SK-N-SH treated with all-trans-retinoic acid at 6 μM for 48 hours (cell line): ENCODE results near the gene CPD.

Source experiments
- ATAC-seq: fragments of 200-7000 bp; cut with Tn5 transposase; 3 replicates; pipeline ENCODE4 v1.9.1; 2020; ENCODE audit warnings: mild to moderate bottlenecking, moderate library complexity
- ARNTL ChIP-seq: fragments of 450-650 bp; formaldehyde crosslinking; IDR thresholded peaks from 2 replicates; pipeline ENCODE4 v1.5.0; 2020; ENCODE audit warnings: low read depth, mild to moderate bottlenecking, moderate library complexity, borderline replicate concordance
- CSDC2 ChIP-seq: fragments of 250-450 bp; sonication (Bioruptor Pico); IDR thresholded peaks from 2 replicates; pipeline ENCODE4 v1.5.0; 2020; ENCODE audit warnings: mild to moderate bottlenecking, moderate library complexity
- ESRRG ChIP-seq: fragments of 250-450 bp; sonication (Bioruptor Pico); IDR thresholded peaks from 2 replicates; pipeline ENCODE4 v1.6.1; 2021; ENCODE audit warnings: mild to moderate bottlenecking
- GLIS3 ChIP-seq: fragments of 250-450 bp; sonication (Bioruptor Pico); IDR thresholded peaks from 2 replicates; pipeline ENCODE4 v1.5.0; 2020; ENCODE audit warnings: mild to moderate bottlenecking, moderate library complexity
- ISL1 ChIP-seq: fragments of 250-450 bp; sonication (Bioruptor Pico); IDR thresholded peaks from 2 replicates; pipeline ENCODE4 v2.1.2; 2022; ENCODE audit warnings: mild to moderate bottlenecking, moderate library complexity
- OSR1 ChIP-seq: fragments of 250-450 bp; sonication (Bioruptor Pico); IDR thresholded peaks from 2 replicates; pipeline ENCODE4 v1.8.0; 2022; ENCODE audit warnings: moderate library complexity, mild to moderate bottlenecking, inconsistent platforms
- PATZ1 ChIP-seq: fragments of 250-450 bp; sonication (Bioruptor Pico); IDR thresholded peaks from 2 replicates; pipeline ENCODE4 v1.8.0; 2020; ENCODE audit warnings: mild to moderate bottlenecking, moderate library complexity, borderline replicate concordance
- POU6F1 ChIP-seq: fragments of 250-450 bp; sonication (Bioruptor Pico); IDR thresholded peaks from 2 replicates; pipeline ENCODE4 v1.8.0; 2021; ENCODE audit warnings: low read depth, mild to moderate bottlenecking, moderate library complexity, borderline replicate concordance
- PPARA ChIP-seq: fragments of 250-450 bp; sonication (Bioruptor Pico); IDR thresholded peaks from 2 replicates; pipeline ENCODE4 v1.5.0; 2020; ENCODE audit warnings: mild to moderate bottlenecking, borderline replicate concordance
- RARB ChIP-seq: fragments of 250-450 bp; sonication (Bioruptor Pico); IDR thresholded peaks from 2 replicates; pipeline ENCODE4 v1.8.0; 2021; ENCODE audit warnings: mild to moderate bottlenecking, moderate library complexity
- TCF4 ChIP-seq: fragments of 250-450 bp; sonication (Bioruptor Pico); IDR thresholded peaks from 2 replicates; pipeline ENCODE4 v1.8.0; 2021; ENCODE audit warnings: mild to moderate bottlenecking, moderate library complexity, borderline replicate concordance
- TOX ChIP-seq: fragments of 250-450 bp; sonication (Bioruptor Pico); IDR thresholded peaks from 2 replicates; pipeline ENCODE4 v1.8.0; 2021; ENCODE audit warnings: mild to moderate bottlenecking, moderate library complexity, borderline replicate concordance
- ZC3H10 ChIP-seq: fragments of 250-450 bp; sonication (Bioruptor Pico); IDR thresholded peaks from 2 replicates; pipeline ENCODE4 v1.5.1; 2021; ENCODE audit warnings: mild to moderate bottlenecking, moderate library complexity
- ZFP3 ChIP-seq: fragments of 250-450 bp; sonication (Bioruptor Pico); IDR thresholded peaks from 2 replicates; pipeline ENCODE4 v1.5.0; 2020; ENCODE audit warnings: mild to moderate bottlenecking, moderate library complexity
- ZFP30 ChIP-seq: fragments of 450-650 bp; formaldehyde crosslinking; IDR thresholded peaks from 2 replicates; pipeline ENCODE4 v1.5.0; 2022; ENCODE audit warnings: mild to moderate bottlenecking, moderate library complexity
- ZNF565 ChIP-seq: fragments of 450-650 bp; formaldehyde crosslinking; conservative IDR thresholded peaks from 2 replicates; pipeline ENCODE4 v1.5.0; 2020; ENCODE audit warnings: low read depth, mild to moderate bottlenecking, moderate library complexity
- ZNF70 ChIP-seq: fragments of 450-650 bp; formaldehyde crosslinking; IDR thresholded peaks from 2 replicates; pipeline ENCODE4 v1.5.0; 2020; ENCODE audit warnings: mild to moderate bottlenecking, moderate library complexity
- ZNF8 ChIP-seq: fragments of 450-650 bp; formaldehyde crosslinking; IDR thresholded peaks from 2 replicates; pipeline ENCODE4 v1.5.0; 2020; ENCODE audit warnings: mild to moderate bottlenecking, moderate library complexity
- TF ChIP-seq, protein P1 (sequence below): fragments of 250-450 bp; sonication (Bioruptor Pico); IDR thresholded peaks from 2 replicates; pipeline ENCODE4 v1.5.1; 2020; ENCODE audit warnings: low read depth, mild to moderate bottlenecking, moderate library complexity
- TF ChIP-seq, protein P2 (sequence below): fragments of 250-450 bp; sonication (Bioruptor Pico); IDR thresholded peaks from 2 replicates; pipeline ENCODE4 v1.5.0; 2020; ENCODE audit warnings: mild to moderate bottlenecking, moderate library complexity
- TF ChIP-seq, protein P3 (sequence below): fragments of 250-450 bp; sonication (Bioruptor Pico); IDR thresholded peaks from 2 replicates; pipeline ENCODE4 v1.5.1; 2021; ENCODE audit warnings: mild to moderate bottlenecking, moderate library complexity

CPD gene

GRCh38 chr17:30352240-30352814 is 26.4 kb upstream of the CPD start:
- ATAC-seq, result no peak
- no peak for TF ChIP-seq ESRRG (CRISPR knock-in tag)
- no peak for TF ChIP-seq ZFP3 (CRISPR knock-in tag)
- no peak for TF ChIP-seq PPARA (CRISPR knock-in tag)
- TF ChIP-seq, protein P1, sequence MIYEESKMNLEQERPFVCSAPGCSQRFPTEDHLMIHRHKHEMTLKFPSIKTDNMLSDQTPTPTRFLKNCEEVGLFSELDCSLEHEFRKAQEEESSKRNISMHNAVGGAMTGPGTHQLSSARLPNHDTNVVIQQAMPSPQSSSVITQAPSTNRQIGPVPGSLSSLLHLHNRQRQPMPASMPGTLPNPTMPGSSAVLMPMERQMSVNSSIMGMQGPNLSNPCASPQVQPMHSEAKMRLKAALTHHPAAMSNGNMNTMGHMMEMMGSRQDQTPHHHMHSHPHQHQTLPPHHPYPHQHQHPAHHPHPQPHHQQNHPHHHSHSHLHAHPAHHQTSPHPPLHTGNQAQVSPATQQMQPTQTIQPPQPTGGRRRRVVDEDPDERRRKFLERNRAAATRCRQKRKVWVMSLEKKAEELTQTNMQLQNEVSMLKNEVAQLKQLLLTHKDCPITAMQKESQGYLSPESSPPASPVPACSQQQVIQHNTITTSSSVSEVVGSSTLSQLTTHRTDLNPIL (CRISPR knock-in tag), result no peak
- no peak for TF ChIP-seq ARNTL (CRISPR knock-in tag)
- no peak for TF ChIP-seq RARB (CRISPR knock-in tag)
- no peak for TF ChIP-seq ZNF8 (CRISPR knock-in tag)
- no peak for TF ChIP-seq ZFP30 (CRISPR knock-in tag)
- no peak for TF ChIP-seq ZNF565
- TF ChIP-seq ZC3H10, result no peak
- no peak for TF ChIP-seq PATZ1 (CRISPR knock-in tag)
- TF ChIP-seq, protein P2, sequence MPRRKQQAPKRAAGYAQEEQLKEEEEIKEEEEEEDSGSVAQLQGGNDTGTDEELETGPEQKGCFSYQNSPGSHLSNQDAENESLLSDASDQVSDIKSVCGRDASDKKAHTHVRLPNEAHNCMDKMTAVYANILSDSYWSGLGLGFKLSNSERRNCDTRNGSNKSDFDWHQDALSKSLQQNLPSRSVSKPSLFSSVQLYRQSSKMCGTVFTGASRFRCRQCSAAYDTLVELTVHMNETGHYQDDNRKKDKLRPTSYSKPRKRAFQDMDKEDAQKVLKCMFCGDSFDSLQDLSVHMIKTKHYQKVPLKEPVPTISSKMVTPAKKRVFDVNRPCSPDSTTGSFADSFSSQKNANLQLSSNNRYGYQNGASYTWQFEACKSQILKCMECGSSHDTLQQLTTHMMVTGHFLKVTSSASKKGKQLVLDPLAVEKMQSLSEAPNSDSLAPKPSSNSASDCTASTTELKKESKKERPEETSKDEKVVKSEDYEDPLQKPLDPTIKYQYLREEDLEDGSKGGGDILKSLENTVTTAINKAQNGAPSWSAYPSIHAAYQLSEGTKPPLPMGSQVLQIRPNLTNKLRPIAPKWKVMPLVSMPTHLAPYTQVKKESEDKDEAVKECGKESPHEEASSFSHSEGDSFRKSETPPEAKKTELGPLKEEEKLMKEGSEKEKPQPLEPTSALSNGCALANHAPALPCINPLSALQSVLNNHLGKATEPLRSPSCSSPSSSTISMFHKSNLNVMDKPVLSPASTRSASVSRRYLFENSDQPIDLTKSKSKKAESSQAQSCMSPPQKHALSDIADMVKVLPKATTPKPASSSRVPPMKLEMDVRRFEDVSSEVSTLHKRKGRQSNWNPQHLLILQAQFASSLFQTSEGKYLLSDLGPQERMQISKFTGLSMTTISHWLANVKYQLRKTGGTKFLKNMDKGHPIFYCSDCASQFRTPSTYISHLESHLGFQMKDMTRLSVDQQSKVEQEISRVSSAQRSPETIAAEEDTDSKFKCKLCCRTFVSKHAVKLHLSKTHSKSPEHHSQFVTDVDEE (CRISPR knock-in tag), result no peak
- TF ChIP-seq ISL1 (CRISPR knock-in tag), result no peak
- no peak for TF ChIP-seq TOX (CRISPR knock-in tag)
- TF ChIP-seq GLIS3, result no peak
- TF ChIP-seq TCF4 (CRISPR knock-in tag), result no peak
- TF ChIP-seq, protein P3, sequence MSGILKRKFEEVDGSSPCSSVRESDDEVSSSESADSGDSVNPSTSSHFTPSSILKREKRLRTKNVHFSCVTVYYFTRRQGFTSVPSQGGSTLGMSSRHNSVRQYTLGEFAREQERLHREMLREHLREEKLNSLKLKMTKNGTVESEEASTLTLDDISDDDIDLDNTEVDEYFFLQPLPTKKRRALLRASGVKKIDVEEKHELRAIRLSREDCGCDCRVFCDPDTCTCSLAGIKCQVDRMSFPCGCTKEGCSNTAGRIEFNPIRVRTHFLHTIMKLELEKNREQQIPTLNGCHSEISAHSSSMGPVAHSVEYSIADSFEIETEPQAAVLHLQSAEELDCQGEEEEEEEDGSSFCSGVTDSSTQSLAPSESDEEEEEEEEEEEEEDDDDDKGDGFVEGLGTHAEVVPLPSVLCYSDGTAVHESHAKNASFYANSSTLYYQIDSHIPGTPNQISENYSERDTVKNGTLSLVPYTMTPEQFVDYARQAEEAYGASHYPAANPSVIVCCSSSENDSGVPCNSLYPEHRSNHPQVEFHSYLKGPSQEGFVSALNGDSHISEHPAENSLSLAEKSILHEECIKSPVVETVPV (CRISPR knock-in tag), result no peak
- no peak for TF ChIP-seq ZNF70 (CRISPR knock-in tag)

- TF ChIP-seq TOX (CRISPR knock-in tag) (no peak), ZNF8 (CRISPR knock-in tag) (no peak), POU6F1 (CRISPR knock-in tag) (no peak), ARNTL (CRISPR knock-in tag) (no peak), ZNF565 (no peak), ZNF70 (CRISPR knock-in tag) (no peak), CSDC2 (CRISPR knock-in tag) (no peak), OSR1 (no peak)
- TF ChIP-seq, protein P1 (CRISPR knock-in tag), result no peak
- ATAC-seq, result no peak
These were observed 24.0 kb upstream of the CPD start for GRCh38 chr17:30354701-30355100.
